Spleen (tissue), 3 donors: Measurements from ENCODE around the gene MOB3B.

Source experiments
- POLR2A ChIP-seq, 3 donors: fragments of 450-650 bp; IDR thresholded peaks; one replicate each; pipeline ENCODE4 v1.5.1; 2017; ENCODE audit warnings: antibody characterized with exemption in 3 of 3, mild to moderate bottlenecking in 1 of 3
- POLR2AphosphoS5 ChIP-seq, 3 donors: sonication (generic); formaldehyde crosslinking; IDR thresholded peaks; one replicate each; pipeline ENCODE4 v1.5.1; 2017; ENCODE audit warnings: antibody characterized with exemption in 3 of 3

DNA sequence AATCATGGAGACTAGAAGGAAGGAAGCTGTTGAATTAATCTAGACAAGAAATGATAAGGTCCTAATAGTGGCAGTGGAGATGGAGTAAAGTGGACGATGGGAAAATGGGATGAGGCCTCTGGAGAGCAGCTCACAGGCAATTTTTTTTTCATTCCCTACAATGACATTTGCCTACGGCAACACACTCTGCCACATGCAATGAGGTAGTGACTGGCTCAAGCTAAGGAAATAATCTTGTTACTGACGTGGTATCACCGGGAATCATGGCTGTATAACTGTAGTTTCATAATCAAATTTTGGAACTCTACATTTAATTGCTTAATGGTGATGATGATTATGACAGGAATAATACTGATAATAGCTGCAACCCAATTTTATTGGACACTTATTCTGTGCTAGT lies 12.1 kb upstream of the MOB3B start:
- TF ChIP-seq POLR2AphosphoS5 (IDR thresholded peaks at IDR 0.05) (no peak), POLR2A (IDR thresholded peaks at IDR 0.05) (no peak)
